Activated naive CD4-positive, alpha-beta T cell treated with anti-CD3 and anti-CD28 coated beads, Interleukin-2, amount 50 U/mL, for 72 hours (primary cell): ENCODE measurements around the gene DPYD. TPM values are rescaled to one million over a fixed set of nuclear protein-coding genes. Genes with fewer than 3 reads are reported as not detected.
A peak's percentile ranks its signal among the peaks of the same experiment; 100 is the strongest.
"Not testable (repeated sequence)": the region's sequence is repeated elsewhere in the genome, so short reads cannot be mapped to it uniquely, and the experiment has no call there.

Experiments
- ATAC-seq, 2 donors: fragments of 150-1000 bp; cut with Tn5 transposase; 2 replicates each; pipeline ENCODE4 v1.10.0; 2021; ENCODE audit warnings: mild to moderate bottlenecking in 2 of 2, moderate library complexity in 2 of 2
- DNase-seq, 2 donors: peaks; one replicate each; pipeline ENCODE4 v3.0.0; 2021 to 2022; ENCODE audit warnings: low spot score in 2 of 2
- H3K27ac Mint-ChIP-seq, 2 donors: one replicate each; pipeline ENCODE4 v1.8.0; 2022; ENCODE audit warnings: mild to moderate bottlenecking in 2 of 2, mixed read lengths in 2 of 2
- H3K36me3 Mint-ChIP-seq, 2 donors: one replicate each; pipeline ENCODE4 v1.8.0; 2022; ENCODE audit warnings: mixed read lengths in 2 of 2
- H3K9me3 Mint-ChIP-seq, 2 donors: one replicate each; pipeline ENCODE4 v1.8.0; 2022; ENCODE audit warnings: mixed read lengths in 2 of 2
- total RNA-seq, 2 donors: library from RNA; stranded (reverse); gene quantifications; one replicate each; pipeline ENCODE4 v1.2.3, GENCODE V29; 2022

The DPYD gene
- total RNA-seq, 2 donors from 2014 or later, result 10.7 to 11.7 TPM

GRCh38 chr1:97277891-97278654 lies 642.8 kb downstream of the DPYD start:
- peak overlapping the region in 1 of 2 donors; percentile 1 for H3K27ac Mint-ChIP-seq
- ATAC-seq (peak in 1 of 2 donors; percentile 86), DNase-seq (no peak)
- H3K36me3 Mint-ChIP-seq, result peaks cover 29 to 31% of the 10 kb centered on the region in 2 donors
- H3K9me3 Mint-ChIP-seq, result peaks cover 15 to 20% of the 10 kb centered on the region in 2 donors

- H3K27ac Mint-ChIP-seq, result no peak overlapping the region
- H3K36me3 Mint-ChIP-seq, result peaks cover 20 to 32% of the 10 kb centered on the region in 2 donors
- peaks cover 10 to 27% of the 10 kb centered on the region in 2 donors for H3K9me3 Mint-ChIP-seq
Measured at GRCh38 chr1:97271916-97272788, 648.7 kb downstream of the DPYD start.

DNA sequence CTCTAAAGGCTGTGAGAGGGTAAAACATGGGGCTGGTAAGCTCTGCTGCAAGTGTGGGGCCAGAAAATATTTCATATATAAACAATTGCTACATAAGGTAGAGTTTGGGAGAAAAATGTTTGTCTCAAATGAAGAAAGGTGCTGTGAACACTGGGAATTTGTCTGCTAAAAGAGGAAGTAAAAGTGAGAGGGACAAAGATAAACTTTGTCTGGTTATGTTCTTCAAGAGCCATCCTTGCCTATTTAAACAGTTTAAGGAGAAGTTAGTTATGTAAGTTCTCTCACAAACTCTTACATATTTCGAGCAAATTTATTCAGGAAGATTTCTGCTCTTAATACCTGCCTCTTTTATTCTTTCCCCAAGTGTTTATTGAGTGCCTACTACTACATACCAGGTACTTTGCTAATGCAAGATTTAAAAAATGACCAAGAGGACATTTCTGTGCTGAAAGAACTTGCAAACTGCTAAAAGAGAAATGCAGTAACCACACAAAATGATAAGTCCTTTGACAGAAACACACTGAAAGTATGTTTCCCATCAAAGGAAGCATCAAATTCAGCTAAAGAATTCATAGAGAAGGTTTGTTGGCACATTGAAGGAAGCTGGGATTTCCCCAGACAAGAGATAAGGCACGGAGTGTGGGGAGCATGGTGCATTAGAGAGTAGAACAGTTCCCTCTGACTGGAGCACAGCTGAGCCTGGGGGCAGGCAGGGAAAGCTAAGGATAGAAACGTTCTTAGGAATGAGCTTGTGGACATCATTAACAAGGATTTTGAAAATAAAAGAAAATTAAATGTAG lies 650.1 kb downstream of the DPYD start:
- Mint-ChIP-seq H3K36me3 (peaks cover 8 to 38% of the 10 kb centered on the region in 2 donors), H3K27ac (peak overlapping the region in 1 of 2 donors; percentile 78), H3K9me3 (peaks cover 10 to 21% of the 10 kb centered on the region in 2 donors)
- ATAC-seq (no peak), DNase-seq (no peak)

More at GRCh38 chr1:97271916-97272788, 648.7 kb downstream of the DPYD start:
- DNase-seq (no peak), ATAC-seq (no peak)

DNA sequence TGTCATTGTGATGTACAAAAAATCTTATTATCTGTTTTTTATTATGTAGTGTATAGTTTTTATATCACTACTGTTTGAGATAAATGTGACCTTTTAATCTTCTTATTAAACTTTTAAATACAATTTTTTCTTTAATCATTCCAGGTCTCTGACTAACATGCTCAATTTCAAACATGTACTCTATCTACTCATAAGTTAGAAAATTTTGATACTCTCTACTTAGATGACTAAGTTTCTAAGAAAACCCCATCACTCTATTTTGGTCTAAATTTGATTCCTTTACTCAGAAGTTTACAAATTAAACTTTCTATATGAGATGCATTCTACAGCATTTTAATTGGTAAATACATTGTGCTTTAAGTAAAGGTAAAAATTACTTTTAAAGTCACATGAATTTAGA lies 655.2 kb downstream of the DPYD start:
- Mint-ChIP-seq H3K9me3 (peaks cover 6 to 13% of the 10 kb centered on the region in 2 donors), H3K36me3 (peaks cover 8 to 25% of the 10 kb centered on the region in 2 donors), H3K27ac (no peak overlapping the region)
- peak in 1 of 2 donors; percentile 46 for ATAC-seq
- no peak for DNase-seq

DNA sequence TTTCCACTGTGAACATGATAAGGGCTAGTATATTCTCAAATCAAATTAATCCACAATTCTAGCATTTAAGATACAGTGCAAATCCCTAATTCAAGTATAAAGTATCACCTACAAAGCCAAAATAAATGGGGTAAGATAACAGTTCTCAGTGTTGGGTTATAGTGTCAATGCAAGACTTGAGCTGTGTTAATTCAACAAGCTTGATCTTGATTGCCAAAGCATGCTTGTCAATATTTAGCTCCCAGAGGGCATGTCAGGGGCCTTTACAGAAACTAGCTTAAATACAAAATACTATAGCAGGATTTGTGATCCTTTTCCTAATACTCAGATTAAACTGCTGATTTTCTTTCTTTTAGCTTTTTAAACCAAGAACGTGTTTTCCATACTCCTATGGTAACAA lies 658.0 kb downstream of the DPYD start:
- no peak for DNase-seq
- Mint-ChIP-seq H3K36me3 (peaks cover 0 to 13% of the 10 kb centered on the region in 2 donors), H3K27ac (no peak overlapping the region), H3K9me3 (no peaks in the 10 kb centered on the region)
- ATAC-seq, result no peak

GRCh38 chr1:97258597-97258996 lies 662.2 kb downstream of the DPYD start:
- ATAC-seq, result no peak
- H3K36me3 Mint-ChIP-seq, result peaks cover 0 to 4% of the 10 kb centered on the region in 2 donors
- H3K9me3 Mint-ChIP-seq, result peaks cover 0 to 5% of the 10 kb centered on the region in 2 donors
- H3K27ac Mint-ChIP-seq, result no peak overlapping the region
- DNase-seq, result no peak

- peaks cover 0 to 5% of the 10 kb centered on the region in 2 donors for H3K9me3 Mint-ChIP-seq
- no peaks in the 10 kb centered on the region for H3K36me3 Mint-ChIP-seq
- H3K27ac Mint-ChIP-seq, result no peak overlapping the region
- ATAC-seq (peak in 1 of 2 donors; percentile 81), DNase-seq (no peak)
Measured at GRCh38 chr1:97254731-97255463, 665.9 kb downstream of the DPYD start.

DNA sequence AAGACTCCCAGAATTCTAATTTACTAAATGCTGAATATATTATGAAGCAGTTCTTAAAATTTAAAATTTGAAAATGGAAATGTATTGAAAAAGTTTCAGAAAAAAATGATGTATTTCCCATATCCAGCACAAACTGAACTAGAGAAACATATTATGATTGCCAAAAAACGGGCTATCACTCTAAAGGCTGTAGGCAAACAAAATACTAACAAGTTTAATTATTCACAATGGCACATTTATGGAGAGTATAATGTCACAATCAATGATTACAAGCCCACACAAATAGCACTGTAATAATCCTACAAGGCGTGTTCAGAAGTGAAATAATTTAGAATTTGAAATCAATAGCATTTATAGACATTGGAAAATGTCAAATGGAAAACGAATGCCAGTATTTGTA lies 667.9 kb downstream of the DPYD start:
- peaks cover 0 to 14% of the 10 kb centered on the region in 2 donors for H3K9me3 Mint-ChIP-seq
- ATAC-seq (no peak), DNase-seq (no peak)
- no peaks in the 10 kb centered on the region for H3K36me3 Mint-ChIP-seq
- no peak overlapping the region for H3K27ac Mint-ChIP-seq

- Mint-ChIP-seq H3K27ac (no peak overlapping the region), H3K9me3 (peaks cover 0 to 14% of the 10 kb centered on the region in 2 donors), H3K36me3 (no peaks in the 10 kb centered on the region)
- no peak for ATAC-seq
- no peak for DNase-seq
Measured at GRCh38 chr1:97252076-97252475, 668.8 kb downstream of the DPYD start.

- H3K36me3 Mint-ChIP-seq, result no peaks in the 10 kb centered on the region
- H3K27ac Mint-ChIP-seq, result no peak overlapping the region
- H3K9me3 Mint-ChIP-seq, result peaks cover 0 to 9% of the 10 kb centered on the region in 2 donors
- no peak for ATAC-seq
- DNase-seq, result no peak
Measured at GRCh38 chr1:97247196-97247595, 673.6 kb downstream of the DPYD start.

DNA sequence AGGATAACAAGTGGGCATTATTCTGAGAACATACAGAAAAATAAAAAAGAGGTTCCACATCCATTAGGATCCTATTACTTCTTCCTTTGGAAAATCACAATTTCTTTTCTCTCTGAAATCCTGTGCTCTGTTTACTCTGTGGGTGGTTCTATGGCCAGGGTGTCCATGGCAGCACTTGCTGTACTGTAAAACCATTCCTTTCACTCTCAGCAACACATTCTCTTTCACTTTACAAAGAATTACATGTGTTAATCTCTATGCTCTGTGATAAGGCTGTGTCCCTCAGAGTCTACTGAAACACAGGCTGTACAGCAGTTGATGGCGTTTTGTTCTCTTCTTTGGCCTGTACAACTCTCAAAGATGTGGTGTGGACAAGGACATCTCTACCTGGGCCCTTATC lies 675.2 kb downstream of the DPYD start:
- Mint-ChIP-seq H3K27ac (no peak overlapping the region), H3K9me3 (peaks cover 0 to 9% of the 10 kb centered on the region in 2 donors), H3K36me3 (no peaks in the 10 kb centered on the region)
- no peak for DNase-seq
- ATAC-seq, result no peak

- Mint-ChIP-seq H3K36me3 (no peaks in the 10 kb centered on the region), H3K27ac (no peak overlapping the region), H3K9me3 (peaks cover 0 to 9% of the 10 kb centered on the region in 2 donors)
- DNase-seq, result no peak
- ATAC-seq, result no peak
Measured at GRCh38 chr1:97245026-97245425, 675.8 kb downstream of the DPYD start.

GRCh38 chr1:97243973-97244560 lies 676.8 kb downstream of the DPYD start:
- H3K9me3 Mint-ChIP-seq, result peaks cover 0 to 7% of the 10 kb centered on the region in 2 donors
- DNase-seq (no peak), ATAC-seq (no peak)
- H3K27ac Mint-ChIP-seq, result no peak overlapping the region
- no peaks in the 10 kb centered on the region for H3K36me3 Mint-ChIP-seq

DNA sequence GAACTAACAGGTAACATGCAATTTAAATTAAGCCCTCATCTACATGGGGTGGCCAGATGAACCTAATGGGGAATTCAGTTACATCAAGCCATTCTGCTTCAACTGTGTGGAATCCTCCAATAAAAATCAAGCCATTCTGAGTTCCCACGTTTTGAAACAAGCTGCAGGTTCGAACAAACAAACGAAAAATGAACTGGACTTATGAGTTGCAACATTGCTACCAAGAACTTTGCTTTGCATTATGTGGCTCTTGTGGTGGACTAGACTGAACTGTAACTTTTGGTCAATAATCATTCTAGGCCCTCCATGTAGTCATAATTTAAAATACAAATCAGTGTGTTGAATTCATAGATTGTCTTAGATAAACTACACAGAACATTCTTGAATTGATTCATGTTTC lies 682.0 kb downstream of the DPYD start:
- Mint-ChIP-seq H3K36me3 (peaks cover 0 to 4% of the 10 kb centered on the region in 2 donors), H3K9me3 (no peaks in the 10 kb centered on the region), H3K27ac (no peak overlapping the region)
- no peak for ATAC-seq
- no peak for DNase-seq

DNA sequence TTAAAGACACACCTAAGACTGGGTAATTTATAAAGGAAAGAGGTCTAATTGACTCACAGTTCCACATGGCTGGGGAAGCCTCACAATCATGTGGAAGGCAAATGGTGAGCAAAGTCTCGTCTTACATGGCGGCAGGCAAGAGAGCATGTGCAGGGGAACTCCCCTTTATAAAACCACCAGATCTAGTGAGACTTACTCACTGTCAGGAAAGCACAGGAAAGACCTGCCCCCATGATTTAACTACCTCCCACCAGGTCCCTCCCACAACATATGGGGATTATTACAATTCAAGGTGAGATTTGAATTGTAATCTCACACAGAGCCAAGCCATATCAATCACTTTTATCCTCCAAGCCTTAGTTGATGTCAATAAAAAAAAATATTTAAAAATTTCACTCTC lies 689.5 kb downstream of the DPYD start:
- H3K9me3 Mint-ChIP-seq, H3K27ac Mint-ChIP-seq, DNase-seq: not testable (repeated sequence)
- peaks cover 0 to 37% of the 10 kb centered on the region in 2 donors for H3K36me3 Mint-ChIP-seq
- peak; percentile 34 to 43 for ATAC-seq

DNA sequence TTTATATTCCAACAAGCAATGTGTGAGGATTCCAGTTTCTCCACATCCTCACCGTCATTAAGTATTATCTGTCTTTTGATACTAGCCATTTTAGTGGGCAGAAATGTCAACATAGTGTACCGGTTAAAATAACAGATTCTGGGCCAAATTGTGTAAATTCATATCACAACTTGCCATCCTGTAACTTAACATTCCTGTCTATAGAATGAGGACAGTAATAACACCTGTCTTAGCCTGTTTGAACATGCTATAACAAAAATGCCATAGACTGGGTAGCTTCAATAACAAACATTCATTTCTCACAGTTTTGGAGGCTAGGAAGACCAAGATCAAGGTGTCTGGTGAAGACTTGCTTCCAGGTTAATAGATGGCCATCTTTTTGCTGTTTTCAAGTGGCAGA lies 708.2 kb downstream of the DPYD start:
- DNase-seq (no peak), ATAC-seq (no peak)
- Mint-ChIP-seq H3K27ac (no peak overlapping the region), H3K36me3 (peaks cover 0 to 5% of the 10 kb centered on the region in 2 donors), H3K9me3 (no peaks in the 10 kb centered on the region)
